B cell (primary cell): Measurements from ENCODE around the gene CDYL.

Source experiments
- EZH2 ChIP-seq: IDR thresholded peaks from 2 replicates; pipeline ENCODE4 v1.6.1; 2012; ENCODE audit warnings: borderline replicate concordance, low read depth, mild to moderate bottlenecking, moderate library complexity, low read length; ENCODE audit not compliant: insufficient read depth, poor library complexity, severe bottlenecking
- TF ChIP-seq, protein P1 (sequence below): fragments of 200-600 bp; IDR thresholded peaks from one replicate; pipeline ENCODE4 v1.8.0; 2022; ENCODE audit warnings: antibody characterized with exemption, mild to moderate bottlenecking

DNA sequence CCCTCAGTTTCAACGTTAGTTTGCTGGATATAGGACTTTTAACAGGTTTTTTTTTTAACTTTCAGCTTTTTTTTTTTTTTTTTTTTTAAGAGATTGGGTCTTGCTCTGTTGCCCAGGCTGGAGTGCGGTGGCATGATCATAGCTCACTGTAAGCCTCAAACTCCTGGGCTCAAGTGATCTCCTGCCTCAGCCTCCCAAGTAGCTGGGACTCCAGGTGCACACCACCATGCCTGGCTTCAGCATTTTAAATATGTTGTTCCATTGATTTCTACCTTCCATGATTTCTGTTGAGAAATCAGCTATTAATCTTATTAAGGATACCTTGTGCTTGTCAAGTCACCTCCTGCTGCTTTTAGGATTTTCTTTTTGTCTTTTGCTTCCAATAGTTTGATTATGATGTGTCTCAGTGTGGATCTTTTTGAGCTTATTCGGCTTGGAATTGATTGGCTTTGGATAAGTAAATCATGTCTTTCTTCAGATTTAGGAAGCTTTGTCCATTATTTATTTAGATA is 52.0 kb downstream of the CDYL start:
- TF ChIP-seq, protein P1, sequence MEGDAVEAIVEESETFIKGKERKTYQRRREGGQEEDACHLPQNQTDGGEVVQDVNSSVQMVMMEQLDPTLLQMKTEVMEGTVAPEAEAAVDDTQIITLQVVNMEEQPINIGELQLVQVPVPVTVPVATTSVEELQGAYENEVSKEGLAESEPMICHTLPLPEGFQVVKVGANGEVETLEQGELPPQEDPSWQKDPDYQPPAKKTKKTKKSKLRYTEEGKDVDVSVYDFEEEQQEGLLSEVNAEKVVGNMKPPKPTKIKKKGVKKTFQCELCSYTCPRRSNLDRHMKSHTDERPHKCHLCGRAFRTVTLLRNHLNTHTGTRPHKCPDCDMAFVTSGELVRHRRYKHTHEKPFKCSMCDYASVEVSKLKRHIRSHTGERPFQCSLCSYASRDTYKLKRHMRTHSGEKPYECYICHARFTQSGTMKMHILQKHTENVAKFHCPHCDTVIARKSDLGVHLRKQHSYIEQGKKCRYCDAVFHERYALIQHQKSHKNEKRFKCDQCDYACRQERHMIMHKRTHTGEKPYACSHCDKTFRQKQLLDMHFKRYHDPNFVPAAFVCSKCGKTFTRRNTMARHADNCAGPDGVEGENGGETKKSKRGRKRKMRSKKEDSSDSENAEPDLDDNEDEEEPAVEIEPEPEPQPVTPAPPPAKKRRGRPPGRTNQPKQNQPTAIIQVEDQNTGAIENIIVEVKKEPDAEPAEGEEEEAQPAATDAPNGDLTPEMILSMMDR, result no peak
- no peak for TF ChIP-seq EZH2
